Measurements from ENCODE around the gene KCNJ14.

KCNJ14 gene

DNA sequence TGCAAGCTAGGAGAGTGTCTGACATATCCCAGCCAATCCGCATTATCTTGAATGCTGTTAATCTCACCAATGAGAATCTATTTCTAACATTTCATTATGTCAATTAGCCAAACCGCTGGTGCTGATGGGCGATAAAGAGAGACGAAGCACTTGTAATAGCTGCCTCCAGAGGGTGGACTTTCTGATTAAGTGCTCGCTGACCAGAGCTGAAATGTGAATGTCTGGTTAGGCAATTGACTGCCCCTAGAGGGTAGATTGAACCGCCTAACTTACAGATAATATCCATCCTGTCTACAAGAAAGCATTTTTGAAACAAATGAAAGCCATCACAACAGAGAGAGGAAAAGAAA lies 10.1 kb upstream of the KCNJ14 start:
- peak overlapping the region; percentile 99 for H3K4me3 ChIP-seq (ENCODE audit: low read depth, low read length)
- TF ChIP-seq, protein P1, sequence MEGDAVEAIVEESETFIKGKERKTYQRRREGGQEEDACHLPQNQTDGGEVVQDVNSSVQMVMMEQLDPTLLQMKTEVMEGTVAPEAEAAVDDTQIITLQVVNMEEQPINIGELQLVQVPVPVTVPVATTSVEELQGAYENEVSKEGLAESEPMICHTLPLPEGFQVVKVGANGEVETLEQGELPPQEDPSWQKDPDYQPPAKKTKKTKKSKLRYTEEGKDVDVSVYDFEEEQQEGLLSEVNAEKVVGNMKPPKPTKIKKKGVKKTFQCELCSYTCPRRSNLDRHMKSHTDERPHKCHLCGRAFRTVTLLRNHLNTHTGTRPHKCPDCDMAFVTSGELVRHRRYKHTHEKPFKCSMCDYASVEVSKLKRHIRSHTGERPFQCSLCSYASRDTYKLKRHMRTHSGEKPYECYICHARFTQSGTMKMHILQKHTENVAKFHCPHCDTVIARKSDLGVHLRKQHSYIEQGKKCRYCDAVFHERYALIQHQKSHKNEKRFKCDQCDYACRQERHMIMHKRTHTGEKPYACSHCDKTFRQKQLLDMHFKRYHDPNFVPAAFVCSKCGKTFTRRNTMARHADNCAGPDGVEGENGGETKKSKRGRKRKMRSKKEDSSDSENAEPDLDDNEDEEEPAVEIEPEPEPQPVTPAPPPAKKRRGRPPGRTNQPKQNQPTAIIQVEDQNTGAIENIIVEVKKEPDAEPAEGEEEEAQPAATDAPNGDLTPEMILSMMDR (IDR thresholded peaks at IDR 0.05; ENCODE audit: low read depth, low read length), result peak; percentile 77

DNA sequence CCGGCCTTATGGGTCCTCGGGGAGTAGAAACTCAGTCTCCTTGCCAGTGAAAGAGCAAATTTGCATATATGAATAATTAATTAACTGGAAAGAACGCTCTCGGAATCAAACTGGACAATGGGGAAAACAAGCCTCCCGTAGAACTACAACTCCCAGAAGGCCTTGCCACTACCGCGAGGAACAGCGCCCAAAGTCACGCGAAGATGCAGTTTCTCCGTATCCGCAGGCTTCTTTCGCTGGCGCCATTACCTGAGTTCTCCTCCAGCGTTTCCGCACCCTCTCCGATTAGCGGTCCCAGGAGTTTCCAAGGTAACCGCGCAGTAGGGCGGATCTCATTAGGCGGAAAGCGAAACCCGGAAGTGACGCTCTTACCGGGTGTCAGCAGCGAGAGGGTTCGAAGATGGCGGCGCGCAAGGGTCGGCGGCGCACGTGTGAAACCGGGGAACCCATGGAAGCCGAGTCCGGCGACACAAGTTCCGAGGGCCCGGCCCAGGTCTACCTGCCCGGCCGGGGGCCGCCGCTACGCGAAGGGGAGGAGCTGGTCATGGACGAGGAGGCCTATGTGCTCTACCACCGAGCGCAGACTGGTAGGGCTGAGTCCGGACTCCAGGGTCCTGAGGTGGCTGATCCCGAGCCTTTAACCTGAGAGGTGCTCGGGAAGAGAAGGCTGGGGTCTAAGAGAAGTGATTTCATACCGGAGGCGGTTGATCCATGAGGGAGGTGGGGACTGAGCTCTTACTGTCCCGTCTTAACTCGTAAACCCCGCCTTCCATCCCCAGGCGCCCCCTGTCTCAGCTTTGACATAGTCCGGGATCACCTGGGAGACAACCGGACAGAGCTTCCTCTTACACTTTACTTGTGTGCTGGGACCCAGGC lies 9.5 kb upstream of the KCNJ14 start, which contains the start of gene GRWD1:
GRWD1 (plus strand) TSS at position 378 of the 876 bp plus-strand sequence; CDS start at position 401, 23 bp downstream.
- peak within 1 kb of the TSS; percentile 99 for H3K4me3 ChIP-seq (ENCODE audit: low read depth, low read length)
- TF ChIP-seq, protein P1 (IDR thresholded peaks at IDR 0.05; ENCODE audit: low read depth, low read length), result no peak

DNA sequence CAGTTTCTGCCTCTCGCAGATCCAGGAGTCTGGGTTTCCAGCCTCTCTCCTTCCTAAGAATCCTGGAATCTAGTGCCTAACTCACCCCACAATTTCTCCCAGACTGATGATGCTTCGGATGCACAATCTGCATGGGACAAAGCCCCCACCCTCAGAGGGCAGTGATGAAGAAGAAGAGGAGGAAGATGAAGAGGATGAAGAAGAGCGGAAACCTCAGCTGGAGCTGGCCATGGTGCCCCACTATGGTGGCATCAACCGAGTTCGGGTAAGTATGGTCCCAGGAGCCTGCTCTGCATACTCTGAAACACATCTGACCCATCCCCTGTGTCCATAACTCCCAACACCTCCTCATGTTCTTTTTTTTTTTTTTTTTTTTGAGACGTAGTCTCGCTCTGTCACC lies 8.8 kb upstream of the KCNJ14 start:
- peak overlapping the region; percentile 99 for H3K4me3 ChIP-seq (ENCODE audit: low read depth, low read length)
- TF ChIP-seq, protein P1 (IDR thresholded peaks at IDR 0.05; ENCODE audit: low read depth, low read length), result no peak

DNA sequence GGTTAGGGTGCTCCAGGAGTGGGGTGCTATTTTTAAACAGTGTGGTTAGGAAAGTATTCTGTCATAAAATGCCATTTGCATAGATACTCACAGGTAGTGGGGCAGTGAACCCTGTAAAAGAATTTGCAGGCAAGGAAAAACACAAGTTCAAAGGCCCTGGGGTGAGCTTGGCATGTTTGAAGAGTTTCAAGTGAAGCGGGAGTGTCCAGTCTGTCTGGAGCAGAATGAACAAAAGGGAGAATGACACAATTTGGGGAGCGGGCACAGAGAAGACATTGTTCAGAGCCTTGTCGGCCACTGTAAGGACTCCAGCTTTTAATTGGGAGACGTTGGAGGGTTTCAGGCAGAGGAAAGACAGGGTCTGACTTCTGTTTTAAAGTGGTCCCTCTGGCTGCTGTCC lies 6.8 kb upstream of the KCNJ14 start:
- H3K4me3 ChIP-seq (ENCODE audit: low read depth, low read length), result no peak overlapping the region
- TF ChIP-seq, protein P1 (IDR thresholded peaks at IDR 0.05; ENCODE audit: low read depth, low read length), result no peak

DNA sequence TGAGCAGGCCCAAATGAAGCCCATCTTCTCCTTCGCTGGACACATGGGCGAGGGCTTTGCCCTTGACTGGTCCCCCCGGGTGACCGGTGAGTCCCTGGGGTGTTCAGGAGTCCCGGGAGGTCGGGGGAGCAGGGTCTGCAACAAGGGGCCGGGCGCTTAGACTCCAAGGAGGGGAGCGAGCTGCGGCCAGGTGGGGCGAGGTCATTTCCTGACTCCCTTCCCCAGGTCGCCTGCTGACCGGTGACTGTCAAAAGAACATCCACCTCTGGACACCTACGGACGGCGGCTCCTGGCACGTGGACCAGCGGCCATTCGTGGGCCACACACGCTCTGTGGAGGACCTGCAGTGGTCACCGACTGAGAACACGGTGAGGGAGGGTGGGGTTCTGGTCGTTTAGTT lies 4.9 kb upstream of the KCNJ14 start:
- TF ChIP-seq, protein P1 (IDR thresholded peaks at IDR 0.05; ENCODE audit: low read depth, low read length), result no peak

DNA sequence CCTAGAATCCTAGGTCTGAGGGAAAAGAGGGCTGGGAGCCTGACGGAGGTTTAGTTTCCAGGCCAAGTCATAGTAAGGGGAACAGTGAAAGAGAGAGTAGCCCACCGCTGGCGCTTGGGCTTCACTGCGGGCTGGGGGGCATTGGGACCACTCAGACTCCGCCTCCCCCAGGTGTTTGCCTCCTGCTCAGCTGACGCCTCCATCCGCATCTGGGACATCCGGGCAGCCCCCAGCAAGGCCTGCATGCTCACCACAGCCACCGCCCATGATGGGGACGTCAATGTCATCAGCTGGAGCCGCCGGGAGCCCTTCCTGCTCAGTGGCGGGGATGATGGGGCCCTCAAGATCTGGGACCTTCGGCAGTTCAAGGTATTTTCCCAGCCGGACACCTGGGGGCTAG lies 4.5 kb upstream of the KCNJ14 start:
- H3K4me3 ChIP-seq (ENCODE audit: low read depth, low read length), result no peak overlapping the region
- TF ChIP-seq, protein P1 (IDR thresholded peaks at IDR 0.05; ENCODE audit: low read depth, low read length), result no peak

More for the DNA sequence above, 4.9 kb upstream of the KCNJ14 start:
- H3K4me3 ChIP-seq (ENCODE audit: low read depth, low read length), result no peak overlapping the region

DNA sequence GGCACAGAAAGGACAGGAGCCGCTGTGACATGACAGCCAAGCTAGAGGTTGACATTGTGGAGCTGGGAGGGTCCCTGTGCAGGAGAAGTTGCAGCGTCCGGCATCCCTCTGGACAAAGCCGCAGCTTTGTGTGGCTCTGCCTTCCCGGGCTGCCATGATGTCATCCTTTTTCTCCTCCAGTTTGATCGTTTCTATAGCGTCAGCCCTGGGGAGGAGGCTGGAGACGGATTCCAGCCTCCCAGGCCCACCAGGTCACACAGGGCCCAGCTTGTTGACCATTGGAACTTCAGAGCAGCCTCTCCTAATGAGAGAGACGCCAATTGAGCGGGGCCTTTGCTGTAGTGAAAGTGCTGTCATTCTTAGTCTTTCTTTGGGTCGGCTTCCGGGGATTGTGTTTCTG lies 3.8 kb upstream of the KCNJ14 start:
- TF ChIP-seq, protein P1 (IDR thresholded peaks at IDR 0.05; ENCODE audit: low read depth, low read length), result no peak
- no peak overlapping the region for H3K4me3 ChIP-seq (ENCODE audit: low read depth, low read length)
